ENCODE data around the gene GLRX3. TPM values are rescaled to one million over a fixed set of nuclear protein-coding genes. Genes with fewer than 3 reads are reported as not detected.

GLRX3 gene
- total RNA-seq, 1 donor from 2014 or later = 74.6 TPM

DNA sequence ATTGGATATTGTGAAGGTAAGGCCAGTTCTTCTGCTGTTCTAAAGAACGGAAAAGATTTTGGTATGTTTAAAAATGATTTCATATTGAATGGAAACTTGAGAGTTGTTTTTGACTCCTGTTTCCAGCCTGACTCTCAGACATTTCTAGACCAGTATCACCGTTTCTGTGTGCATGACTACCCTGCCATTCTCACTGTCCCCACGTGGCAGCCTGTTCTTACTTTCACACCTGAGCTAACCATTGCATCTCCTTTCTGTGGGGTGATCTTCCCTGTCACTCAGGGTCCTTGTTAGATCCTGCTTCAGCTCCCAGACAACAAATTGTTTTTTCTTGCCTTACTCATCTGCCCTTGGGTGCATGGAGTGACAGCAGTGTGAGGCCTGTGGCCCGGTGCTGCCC lies 38.9 kb downstream of the GLRX3 start:
- Mint-ChIP-seq H3K4me3 (no peak overlapping the region), H3K27me3 (ENCODE audit: low read depth) (no peaks in the 10 kb centered on the region), H3K27ac (no peak overlapping the region), H3K36me3 (peaks cover 22% of the 10 kb centered on the region), H3K4me1 (no peaks in the 10 kb centered on the region), H3K9me3 (no peaks in the 10 kb centered on the region)
- DNase-seq (ENCODE audit: low spot score in 2 of 2, unreplicated experiment in 2 of 2) = no peak
- TF ChIP-seq, protein P1, sequence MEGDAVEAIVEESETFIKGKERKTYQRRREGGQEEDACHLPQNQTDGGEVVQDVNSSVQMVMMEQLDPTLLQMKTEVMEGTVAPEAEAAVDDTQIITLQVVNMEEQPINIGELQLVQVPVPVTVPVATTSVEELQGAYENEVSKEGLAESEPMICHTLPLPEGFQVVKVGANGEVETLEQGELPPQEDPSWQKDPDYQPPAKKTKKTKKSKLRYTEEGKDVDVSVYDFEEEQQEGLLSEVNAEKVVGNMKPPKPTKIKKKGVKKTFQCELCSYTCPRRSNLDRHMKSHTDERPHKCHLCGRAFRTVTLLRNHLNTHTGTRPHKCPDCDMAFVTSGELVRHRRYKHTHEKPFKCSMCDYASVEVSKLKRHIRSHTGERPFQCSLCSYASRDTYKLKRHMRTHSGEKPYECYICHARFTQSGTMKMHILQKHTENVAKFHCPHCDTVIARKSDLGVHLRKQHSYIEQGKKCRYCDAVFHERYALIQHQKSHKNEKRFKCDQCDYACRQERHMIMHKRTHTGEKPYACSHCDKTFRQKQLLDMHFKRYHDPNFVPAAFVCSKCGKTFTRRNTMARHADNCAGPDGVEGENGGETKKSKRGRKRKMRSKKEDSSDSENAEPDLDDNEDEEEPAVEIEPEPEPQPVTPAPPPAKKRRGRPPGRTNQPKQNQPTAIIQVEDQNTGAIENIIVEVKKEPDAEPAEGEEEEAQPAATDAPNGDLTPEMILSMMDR (IDR thresholded peaks at IDR 0.05; ENCODE audit: unreplicated experiment) = no peak

DNA sequence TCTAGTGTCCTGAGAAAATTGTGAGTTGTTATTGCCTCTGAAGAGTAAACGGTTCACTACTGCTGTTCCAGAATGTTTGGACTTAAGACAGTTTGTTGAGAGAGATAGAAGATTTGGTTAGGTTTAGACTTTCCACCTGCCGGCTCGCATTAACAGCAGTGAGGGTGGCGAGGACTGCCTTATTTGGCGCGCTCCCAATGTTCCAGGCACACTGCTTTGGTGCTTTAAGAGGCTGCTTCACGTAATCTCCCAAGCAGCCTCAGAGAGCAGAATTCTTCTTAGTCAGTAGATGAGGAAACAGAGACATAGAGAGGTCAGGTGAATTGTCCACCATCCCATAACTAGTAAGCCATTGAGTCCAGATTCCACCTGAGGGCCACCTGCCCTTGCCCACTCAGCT lies 41.1 kb downstream of the GLRX3 start:
- no peaks in the 10 kb centered on the region for H3K9me3 Mint-ChIP-seq
- no peak for DNase-seq (ENCODE audit: low spot score in 2 of 2, unreplicated experiment in 2 of 2)
- no peak overlapping the region for H3K27ac Mint-ChIP-seq
- no peaks in the 10 kb centered on the region for H3K27me3 Mint-ChIP-seq (ENCODE audit: low read depth)
- H3K4me1 Mint-ChIP-seq = no peaks in the 10 kb centered on the region
- TF ChIP-seq, protein P1 (IDR thresholded peaks at IDR 0.05; ENCODE audit: unreplicated experiment) = no peak
- no peak overlapping the region for H3K4me3 Mint-ChIP-seq
- H3K36me3 Mint-ChIP-seq = peaks cover 24% of the 10 kb centered on the region

DNA sequence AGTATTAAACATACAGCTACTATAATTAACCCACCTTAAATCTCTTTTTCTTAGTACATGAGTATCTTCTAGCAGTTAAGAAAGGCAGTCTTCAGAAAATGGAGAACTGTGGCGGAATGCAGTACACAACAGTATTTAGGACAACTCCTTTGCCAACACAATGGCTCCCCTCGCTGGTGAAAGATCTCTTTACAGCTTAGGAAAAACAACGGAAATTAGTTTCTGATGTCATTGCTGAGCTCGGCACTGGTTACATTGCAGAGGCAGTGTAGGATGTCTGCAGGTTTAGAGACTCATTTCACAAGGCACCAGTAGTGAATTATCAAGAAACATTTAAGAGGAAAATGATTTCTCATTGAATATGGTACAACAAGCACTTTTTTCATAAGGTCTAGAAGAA lies 43.4 kb downstream of the GLRX3 start:
- DNase-seq (ENCODE audit: low spot score in 2 of 2, unreplicated experiment in 2 of 2) = no peak
- Mint-ChIP-seq H3K27ac (no peak overlapping the region), H3K27me3 (ENCODE audit: low read depth) (no peaks in the 10 kb centered on the region), H3K9me3 (no peaks in the 10 kb centered on the region), H3K36me3 (peaks cover 27% of the 10 kb centered on the region), H3K4me3 (no peak overlapping the region), H3K4me1 (no peaks in the 10 kb centered on the region)
- TF ChIP-seq, protein P1 (IDR thresholded peaks at IDR 0.05; ENCODE audit: unreplicated experiment) = peak; percentile 22

DNA sequence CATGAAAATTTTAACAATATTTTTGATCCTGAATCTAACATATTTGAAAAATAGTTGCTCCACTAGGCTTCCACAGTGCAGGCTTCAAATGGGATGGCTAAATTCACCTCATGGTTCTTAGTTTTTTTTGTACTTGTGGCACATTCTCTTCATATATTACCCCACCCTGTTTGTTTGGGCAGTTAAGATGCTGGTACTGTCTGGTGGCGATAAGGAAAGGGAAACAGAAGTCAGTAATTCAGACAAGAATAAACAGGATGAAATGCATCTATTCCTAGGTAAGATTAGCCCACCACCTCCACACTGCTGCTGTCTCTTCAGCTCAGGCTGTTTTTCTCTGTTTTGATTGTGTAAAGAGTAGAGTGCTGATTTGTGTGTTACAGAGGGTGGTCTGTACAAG lies 44.2 kb downstream of the GLRX3 start:
- Mint-ChIP-seq H3K36me3 (peaks cover 23% of the 10 kb centered on the region), H3K4me3 (no peak overlapping the region), H3K4me1 (no peaks in the 10 kb centered on the region), H3K27ac (no peak overlapping the region), H3K9me3 (no peaks in the 10 kb centered on the region), H3K27me3 (ENCODE audit: low read depth) (no peaks in the 10 kb centered on the region)
- no peak for DNase-seq (ENCODE audit: low spot score in 2 of 2, unreplicated experiment in 2 of 2)
- TF ChIP-seq, protein P1 (IDR thresholded peaks at IDR 0.05; ENCODE audit: unreplicated experiment) = no peak

DNA sequence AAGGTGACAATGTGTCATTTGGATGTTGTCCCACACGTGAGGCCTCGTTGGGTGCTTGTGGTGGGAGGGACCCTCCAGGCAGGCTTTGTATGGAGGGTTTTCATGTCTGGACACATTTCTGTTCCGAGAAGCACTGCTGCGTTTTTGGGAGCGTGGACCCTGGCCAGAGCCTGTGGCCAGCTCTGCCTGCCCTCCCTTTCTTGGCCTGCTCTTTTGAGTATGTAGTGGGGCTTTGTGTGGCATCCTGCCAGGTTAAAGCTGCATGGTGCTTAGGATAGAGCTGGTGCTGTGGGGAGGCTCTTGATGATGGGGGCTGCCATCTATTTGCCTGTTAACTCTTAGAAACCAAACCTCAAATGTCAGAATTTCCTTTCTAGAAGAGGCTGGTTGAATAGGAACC lies 45.7 kb downstream of the GLRX3 start:
- no peak for DNase-seq (ENCODE audit: low spot score in 2 of 2, unreplicated experiment in 2 of 2)
- TF ChIP-seq, protein P1 (IDR thresholded peaks at IDR 0.05; ENCODE audit: unreplicated experiment) = no peak

DNA sequence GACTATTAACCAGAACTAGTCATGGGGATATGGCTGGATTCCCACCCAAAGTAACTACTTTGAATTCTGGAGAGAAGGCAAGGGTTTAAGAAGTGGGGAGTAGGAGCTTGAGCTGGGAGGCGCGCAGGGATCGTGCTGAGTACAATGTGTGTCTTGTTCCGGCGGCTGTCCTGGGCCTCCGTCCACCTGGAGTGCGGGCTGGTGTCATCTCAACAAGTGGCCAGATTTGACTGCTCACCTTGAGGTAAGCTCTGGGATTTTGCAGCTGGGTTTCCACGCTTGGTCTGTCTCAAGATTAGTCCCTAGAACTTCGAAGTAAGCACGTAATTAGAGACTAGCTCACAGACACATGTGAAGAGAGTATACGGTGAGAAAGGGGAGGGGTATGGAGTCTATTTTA lies 49.4 kb downstream of the GLRX3 start:
- no peaks in the 10 kb centered on the region for H3K9me3 Mint-ChIP-seq
- no peaks in the 10 kb centered on the region for H3K4me1 Mint-ChIP-seq
- H3K27me3 Mint-ChIP-seq (ENCODE audit: low read depth) = no peaks in the 10 kb centered on the region
- no peak overlapping the region for H3K4me3 Mint-ChIP-seq
- TF ChIP-seq, protein P1 (IDR thresholded peaks at IDR 0.05; ENCODE audit: unreplicated experiment) = no peak
- H3K27ac Mint-ChIP-seq = no peak overlapping the region
- DNase-seq (ENCODE audit: low spot score in 2 of 2, unreplicated experiment in 2 of 2) = no peak
- peaks cover 21% of the 10 kb centered on the region for H3K36me3 Mint-ChIP-seq

More for the DNA sequence above, 45.7 kb downstream of the GLRX3 start:
- H3K4me3 Mint-ChIP-seq = no peak overlapping the region
- no peak overlapping the region for H3K27ac Mint-ChIP-seq
- no peaks in the 10 kb centered on the region for H3K9me3 Mint-ChIP-seq
- no peaks in the 10 kb centered on the region for H3K4me1 Mint-ChIP-seq
- H3K27me3 Mint-ChIP-seq (ENCODE audit: low read depth) = no peaks in the 10 kb centered on the region
- H3K36me3 Mint-ChIP-seq = peaks cover 28% of the 10 kb centered on the region

Measured in mesothelial cell of epicardium (in vitro differentiated cells).